Natural killer cell (primary cell): ENCODE measurements around the gene TAS2R41. TPM values are rescaled to one million over a fixed set of nuclear protein-coding genes. Genes with fewer than 3 reads are reported as not detected.

ENCODE experiments used
- ATAC-seq, 3 donors: fragments of 150-1000 bp in 2 of 3; fragments of 200-7000 bp in 1 of 3; cut with Tn5 transposase; 1 replicate in 1 of 3; 2 replicates in 2 of 3; pipeline ENCODE4 v1.10.0; 2021; ENCODE audit warnings: mild to moderate bottlenecking in 2 of 3, moderate library complexity in 2 of 3
- DNase-seq, 2 donors: peaks; one replicate each; pipeline versions ENCODE4 v3.0.0 to v3.0.0-alpha.2; 2013 to 2021; ENCODE audit warnings: mixed read lengths in 1 of 2
- H3K27ac ChIP-seq: one replicate; pipeline ENCODE4 v1.5.1; 2013; ENCODE audit warnings: mild to moderate bottlenecking, low read length
- H3K27me3 ChIP-seq: one replicate; pipeline ENCODE4 v1.6.1; 2013; ENCODE audit warnings: low read length; ENCODE audit not compliant: control insufficient read depth, insufficient read depth
- H3K36me3 ChIP-seq: one replicate; pipeline ENCODE4 v1.6.1; 2013; ENCODE audit warnings: low read length; ENCODE audit not compliant: control insufficient read depth, insufficient read depth
- H3K4me1 ChIP-seq: one replicate; pipeline ENCODE4 v1.6.1; 2013; ENCODE audit warnings: low read length; ENCODE audit not compliant: control insufficient read depth, insufficient read depth
- H3K4me3 ChIP-seq: one replicate; pipeline ENCODE4 v1.5.1; 2013; ENCODE audit warnings: low read length
- H3K9me3 ChIP-seq: one replicate; pipeline ENCODE4 v1.6.1; 2013; ENCODE audit warnings: low read length; ENCODE audit not compliant: control insufficient read depth, insufficient read depth
- H3K27ac Mint-ChIP-seq, 2 donors: one replicate each; pipeline ENCODE4 v1.8.0; 2022; ENCODE audit warnings: mild to moderate bottlenecking in 2 of 2, mixed read lengths in 2 of 2, moderate library complexity in 1 of 2
- H3K27me3 Mint-ChIP-seq, 2 donors: one replicate each; pipeline ENCODE4 v1.8.0; 2022; ENCODE audit warnings: low read depth in 2 of 2, mixed read lengths in 2 of 2
- H3K36me3 Mint-ChIP-seq: one replicate; pipeline ENCODE4 v1.8.0; 2022; ENCODE audit warnings: mixed read lengths
- H3K4me1 Mint-ChIP-seq, 2 donors: one replicate each; pipeline ENCODE4 v1.8.0; 2022; ENCODE audit warnings: mixed read lengths in 2 of 2
- H3K4me3 Mint-ChIP-seq: one replicate; pipeline ENCODE4 v1.8.0; 2022; ENCODE audit warnings: mild to moderate bottlenecking, moderate library complexity, mixed read lengths
- H3K9me3 Mint-ChIP-seq, 2 donors: one replicate each; pipeline ENCODE4 v1.8.0; 2022; ENCODE audit warnings: mixed read lengths in 2 of 2
- CTCF ChIP-seq: fragments of 200-600 bp; IDR thresholded peaks from one replicate; pipeline ENCODE4 v1.8.0; 2022; ENCODE audit warnings: antibody characterized with exemption
- WGBS: methylation state at CpG from one replicate; pipeline ENCODE4 v1.1.7; 2013; ENCODE audit warnings: missing lambda C conversion rate; ENCODE audit not compliant: insufficient coverage; 5-methylcytosine and 5-hydroxymethylcytosine counted together
- intact Hi-C: fragments of 100-400 bp; cut with micrococcal nuclease; formaldehyde crosslinking; loops from one replicate; pipeline ENCODE4 v1.14.2; 2022
- total RNA-seq, 4 donors: library from RNA; stranded (reverse); fragments of 120-200 nt in 1 of 4; gene quantifications; one replicate each; pipeline versions ENCODE4 v1.2.3 to v1.2.4, GENCODE V29; 2013 to 2022

The TAS2R41 gene
- total RNA-seq, 3 donors from 2014 or later (not counting 1 experiment from before 2014, with no cell fraction given): not detected

DNA sequence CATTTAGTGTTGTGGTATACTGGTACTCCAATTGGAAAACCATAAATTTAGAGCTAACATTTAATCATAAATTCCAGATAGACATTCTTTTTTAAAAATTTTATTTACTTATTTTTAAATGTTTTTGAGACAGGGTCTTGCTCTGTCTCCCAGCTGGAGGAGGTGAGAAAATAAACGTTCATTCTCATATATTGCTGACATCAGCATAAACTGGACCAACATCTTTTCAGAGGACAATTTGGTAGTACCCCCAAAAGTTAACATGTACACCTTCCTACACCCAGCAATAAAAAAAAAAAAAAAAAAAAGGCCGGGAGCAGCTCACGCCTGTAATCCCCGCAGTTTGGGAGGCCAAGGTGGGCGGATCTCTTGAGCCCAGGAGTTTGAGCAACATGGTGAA lies 29.2 kb upstream of the TAS2R41 start:
- H3K4me3 ChIP-seq: no peak overlapping the region
- no peaks in the 10 kb centered on the region for H3K4me1 ChIP-seq
- Mint-ChIP-seq H3K27me3 (no peaks in the 10 kb centered on the region), H3K27ac (no peak overlapping the region), H3K36me3 (no peaks in the 10 kb centered on the region), H3K4me3 (no peak overlapping the region), H3K4me1 (no peaks in the 10 kb centered on the region), H3K9me3 (no peaks in the 10 kb centered on the region)
- no peaks in the 10 kb centered on the region for H3K27me3 ChIP-seq
- no peak overlapping the region for H3K27ac ChIP-seq
- intact Hi-C loops: no loop called here
- no peak for TF ChIP-seq CTCF
- ATAC-seq: no peak
- H3K9me3 ChIP-seq: no peaks in the 10 kb centered on the region
- no peak for DNase-seq
- WGBS: 94% methylated on average over 4 of the region's 5 CpGs
- no peaks in the 10 kb centered on the region for H3K36me3 ChIP-seq

DNA sequence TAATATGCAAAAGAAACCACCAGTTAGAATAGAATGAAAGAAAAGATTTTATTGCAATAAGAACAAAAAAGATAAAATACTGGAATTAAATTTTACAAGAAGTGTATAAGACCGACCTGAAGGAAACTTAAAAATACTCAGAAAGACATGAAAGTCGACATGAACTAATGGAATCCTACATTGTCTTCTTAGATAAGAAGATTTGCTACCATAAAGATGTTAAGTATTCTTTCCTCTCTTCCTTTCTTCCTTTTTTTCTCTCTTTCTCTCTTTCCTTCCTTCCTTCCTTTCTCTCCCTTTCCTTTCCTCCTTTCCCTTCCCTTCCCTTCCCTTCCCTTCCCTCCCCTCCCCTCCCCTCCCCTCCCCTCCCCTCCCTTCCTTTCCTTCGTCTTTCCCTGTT lies 27.9 kb upstream of the TAS2R41 start:
- no peak overlapping the region for H3K27ac ChIP-seq
- no peaks in the 10 kb centered on the region for H3K9me3 Mint-ChIP-seq
- no peaks in the 10 kb centered on the region for H3K4me1 Mint-ChIP-seq
- H3K27me3 Mint-ChIP-seq: no peaks in the 10 kb centered on the region
- no peaks in the 10 kb centered on the region for H3K4me1 ChIP-seq
- H3K27me3 ChIP-seq: no peaks in the 10 kb centered on the region
- H3K9me3 ChIP-seq: no peaks in the 10 kb centered on the region
- H3K36me3 ChIP-seq: no peaks in the 10 kb centered on the region
- WGBS: 100% methylated on average over 1 of the region's 3 CpGs
- DNase-seq: no peak
- no peak overlapping the region for H3K4me3 Mint-ChIP-seq
- intact Hi-C loops: no loop called here
- no peak overlapping the region for H3K4me3 ChIP-seq
- ATAC-seq: no peak
- H3K36me3 Mint-ChIP-seq: no peaks in the 10 kb centered on the region
- TF ChIP-seq CTCF: no peak
- H3K27ac Mint-ChIP-seq: no peak overlapping the region

- ATAC-seq: no peak
- H3K27ac Mint-ChIP-seq: no peak overlapping the region
Measured at GRCh38 chr7:143451122-143451521, 26.6 kb upstream of the TAS2R41 start.

More at GRCh38 chr7:143451122-143451521, 26.6 kb upstream of the TAS2R41 start:
- Mint-ChIP-seq H3K27me3 (no peaks in the 10 kb centered on the region), H3K4me1 (no peaks in the 10 kb centered on the region), H3K9me3 (no peaks in the 10 kb centered on the region), H3K36me3 (no peaks in the 10 kb centered on the region), H3K4me3 (no peak overlapping the region)
- Histone ChIP-seq H3K36me3 (no peaks in the 10 kb centered on the region), H3K4me3 (no peak overlapping the region), H3K4me1 (no peaks in the 10 kb centered on the region), H3K27ac (no peak overlapping the region), H3K9me3 (no peaks in the 10 kb centered on the region), H3K27me3 (no peaks in the 10 kb centered on the region)
- intact Hi-C loops: no loop called here
- TF ChIP-seq CTCF: no peak
- no peak for DNase-seq
